ENCODE results near the gene GALNT18.

GALNT18 gene

DNA sequence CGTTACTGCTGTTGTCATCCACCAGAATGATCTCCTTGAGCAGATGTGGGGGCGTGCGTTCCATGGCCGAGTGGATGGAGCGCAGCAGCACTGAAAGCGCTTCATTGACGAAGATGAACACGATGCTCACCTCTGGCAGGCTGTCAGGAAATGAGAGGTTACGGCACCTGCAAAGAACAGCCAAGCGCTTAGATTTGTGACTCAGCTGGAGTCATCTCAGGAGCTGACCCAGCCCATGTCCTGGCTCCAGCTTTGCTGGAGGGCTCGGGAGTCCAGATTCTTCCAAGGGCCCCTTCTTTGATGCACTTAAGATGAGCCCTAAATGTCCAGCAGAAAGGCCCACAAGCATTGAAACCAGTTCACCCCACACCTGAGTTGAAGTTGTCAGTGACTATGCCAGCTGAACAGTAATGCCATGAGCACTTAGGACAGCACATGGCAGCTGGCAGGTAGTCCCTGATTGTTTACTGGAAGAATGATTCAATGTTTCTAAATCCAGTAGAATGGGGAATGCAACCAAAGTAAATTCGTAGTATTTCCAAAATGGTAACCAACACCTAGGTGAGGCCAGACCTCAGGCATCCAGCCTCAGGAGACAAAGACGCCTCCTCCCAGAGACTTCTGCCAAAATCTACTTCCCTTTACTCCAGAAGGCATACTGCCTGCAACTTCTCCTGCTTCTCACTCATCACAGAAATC, 189.0 kb downstream of the GALNT18 start:
- ATAC-seq: no peak
- TF ChIP-seq, protein P1, sequence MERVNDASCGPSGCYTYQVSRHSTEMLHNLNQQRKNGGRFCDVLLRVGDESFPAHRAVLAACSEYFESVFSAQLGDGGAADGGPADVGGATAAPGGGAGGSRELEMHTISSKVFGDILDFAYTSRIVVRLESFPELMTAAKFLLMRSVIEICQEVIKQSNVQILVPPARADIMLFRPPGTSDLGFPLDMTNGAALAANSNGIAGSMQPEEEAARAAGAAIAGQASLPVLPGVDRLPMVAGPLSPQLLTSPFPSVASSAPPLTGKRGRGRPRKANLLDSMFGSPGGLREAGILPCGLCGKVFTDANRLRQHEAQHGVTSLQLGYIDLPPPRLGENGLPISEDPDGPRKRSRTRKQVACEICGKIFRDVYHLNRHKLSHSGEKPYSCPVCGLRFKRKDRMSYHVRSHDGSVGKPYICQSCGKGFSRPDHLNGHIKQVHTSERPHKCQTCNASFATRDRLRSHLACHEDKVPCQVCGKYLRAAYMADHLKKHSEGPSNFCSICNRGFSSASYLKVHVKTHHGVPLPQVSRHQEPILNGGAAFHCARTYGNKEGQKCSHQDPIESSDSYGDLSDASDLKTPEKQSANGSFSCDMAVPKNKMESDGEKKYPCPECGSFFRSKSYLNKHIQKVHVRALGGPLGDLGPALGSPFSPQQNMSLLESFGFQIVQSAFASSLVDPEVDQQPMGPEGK (CRISPR knock-in tag; IDR thresholded peaks at IDR 0.05; ENCODE audit: borderline replicate concordance): no peak
- TF ChIP-seq, protein P2, sequence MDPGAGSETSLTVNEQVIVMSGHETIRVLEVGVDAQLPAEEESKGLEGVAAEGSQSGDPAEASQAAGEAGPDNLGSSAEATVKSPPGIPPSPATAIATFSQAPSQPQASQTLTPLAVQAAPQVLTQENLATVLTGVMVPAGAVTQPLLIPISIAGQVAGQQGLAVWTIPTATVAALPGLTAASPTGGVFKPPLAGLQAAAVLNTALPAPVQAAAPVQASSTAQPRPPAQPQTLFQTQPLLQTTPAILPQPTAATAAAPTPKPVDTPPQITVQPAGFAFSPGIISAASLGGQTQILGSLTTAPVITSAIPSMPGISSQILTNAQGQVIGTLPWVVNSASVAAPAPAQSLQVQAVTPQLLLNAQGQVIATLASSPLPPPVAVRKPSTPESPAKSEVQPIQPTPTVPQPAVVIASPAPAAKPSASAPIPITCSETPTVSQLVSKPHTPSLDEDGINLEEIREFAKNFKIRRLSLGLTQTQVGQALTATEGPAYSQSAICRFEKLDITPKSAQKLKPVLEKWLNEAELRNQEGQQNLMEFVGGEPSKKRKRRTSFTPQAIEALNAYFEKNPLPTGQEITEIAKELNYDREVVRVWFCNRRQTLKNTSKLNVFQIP (CRISPR knock-in tag; IDR thresholded peaks at IDR 0.05; ENCODE audit: borderline replicate concordance, low read depth): no peak
- TF ChIP-seq PPARA (CRISPR knock-in tag; IDR thresholded peaks at IDR 0.05; ENCODE audit: borderline replicate concordance) (no peak), ISL1 (CRISPR knock-in tag; IDR thresholded peaks at IDR 0.05) (no peak), ZNF565 (CRISPR knock-in tag; conservative IDR thresholded peaks at IDR 0.05; ENCODE audit: low read depth) (no peak)
- TF ChIP-seq, protein P3, sequence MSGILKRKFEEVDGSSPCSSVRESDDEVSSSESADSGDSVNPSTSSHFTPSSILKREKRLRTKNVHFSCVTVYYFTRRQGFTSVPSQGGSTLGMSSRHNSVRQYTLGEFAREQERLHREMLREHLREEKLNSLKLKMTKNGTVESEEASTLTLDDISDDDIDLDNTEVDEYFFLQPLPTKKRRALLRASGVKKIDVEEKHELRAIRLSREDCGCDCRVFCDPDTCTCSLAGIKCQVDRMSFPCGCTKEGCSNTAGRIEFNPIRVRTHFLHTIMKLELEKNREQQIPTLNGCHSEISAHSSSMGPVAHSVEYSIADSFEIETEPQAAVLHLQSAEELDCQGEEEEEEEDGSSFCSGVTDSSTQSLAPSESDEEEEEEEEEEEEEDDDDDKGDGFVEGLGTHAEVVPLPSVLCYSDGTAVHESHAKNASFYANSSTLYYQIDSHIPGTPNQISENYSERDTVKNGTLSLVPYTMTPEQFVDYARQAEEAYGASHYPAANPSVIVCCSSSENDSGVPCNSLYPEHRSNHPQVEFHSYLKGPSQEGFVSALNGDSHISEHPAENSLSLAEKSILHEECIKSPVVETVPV (CRISPR knock-in tag; IDR thresholded peaks at IDR 0.05): no peak

DNA sequence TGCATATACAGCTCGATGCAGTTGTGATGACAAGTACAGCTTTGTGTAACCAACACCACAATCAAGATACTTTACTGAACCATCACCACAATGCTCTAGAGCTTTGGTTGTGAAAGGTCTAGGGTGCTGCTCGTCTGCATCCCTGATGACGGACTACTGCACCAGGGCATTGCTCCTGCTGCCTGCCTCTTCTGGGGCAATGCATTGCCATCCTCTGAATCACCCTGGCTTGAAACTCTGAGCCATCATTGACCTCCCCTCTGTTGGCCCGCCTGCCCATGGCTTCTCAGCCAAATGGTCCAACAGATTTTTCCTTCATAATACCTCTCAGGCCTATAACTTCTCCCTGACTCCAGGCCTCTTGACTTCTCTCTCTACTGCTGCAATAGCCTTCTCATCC, 191.4 kb downstream of the GALNT18 start:
- ATAC-seq: no peak
- TF ChIP-seq CSDC2 (CRISPR knock-in tag; IDR thresholded peaks at IDR 0.05): no peak

DNA sequence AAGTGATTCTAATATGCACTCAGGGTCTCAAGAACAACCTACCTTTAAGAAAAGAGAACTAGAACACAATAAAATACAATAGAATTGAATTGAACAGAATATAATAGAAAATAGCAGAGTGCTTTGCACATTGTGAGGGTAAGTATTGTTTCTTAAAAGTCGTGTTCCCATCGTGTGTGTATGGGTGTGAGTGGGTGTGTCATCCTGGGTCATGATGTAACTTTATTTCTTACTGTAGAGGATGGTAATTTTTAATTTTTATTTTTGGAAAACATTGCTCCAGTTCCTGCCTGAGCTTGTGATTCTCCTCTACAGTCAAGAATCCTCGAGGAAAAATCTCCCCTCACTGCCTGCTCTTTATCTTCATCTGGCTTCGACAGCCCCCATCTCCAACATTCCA, 193.1 kb downstream of the GALNT18 start:
- no peak for TF ChIP-seq CSDC2 (CRISPR knock-in tag; IDR thresholded peaks at IDR 0.05)
- no peak for ATAC-seq

DNA sequence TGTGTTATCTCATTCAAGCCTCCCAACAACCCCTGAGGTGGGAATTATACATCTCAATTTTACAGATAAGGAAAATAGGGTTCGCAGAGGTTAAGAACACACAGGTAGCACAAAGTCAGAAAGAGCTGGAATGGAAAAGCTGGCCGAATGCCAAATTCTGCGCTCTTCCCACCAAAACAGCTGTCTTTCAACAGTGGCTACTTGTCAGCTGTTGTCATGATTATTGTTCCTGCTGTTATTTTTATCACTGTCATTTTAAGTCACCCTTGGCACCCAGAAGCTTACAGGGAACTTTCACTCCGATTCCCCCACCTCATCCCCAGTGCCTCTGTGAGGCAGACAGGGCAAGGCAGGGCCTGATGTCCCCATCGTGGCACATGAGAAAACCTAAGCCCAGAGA, 194.3 kb downstream of the GALNT18 start:
- ATAC-seq: no peak
- TF ChIP-seq ZNF565 (CRISPR knock-in tag; conservative IDR thresholded peaks at IDR 0.05; ENCODE audit: low read depth) (no peak), TOX (CRISPR knock-in tag; IDR thresholded peaks at IDR 0.05; ENCODE audit: borderline replicate concordance) (no peak)

DNA sequence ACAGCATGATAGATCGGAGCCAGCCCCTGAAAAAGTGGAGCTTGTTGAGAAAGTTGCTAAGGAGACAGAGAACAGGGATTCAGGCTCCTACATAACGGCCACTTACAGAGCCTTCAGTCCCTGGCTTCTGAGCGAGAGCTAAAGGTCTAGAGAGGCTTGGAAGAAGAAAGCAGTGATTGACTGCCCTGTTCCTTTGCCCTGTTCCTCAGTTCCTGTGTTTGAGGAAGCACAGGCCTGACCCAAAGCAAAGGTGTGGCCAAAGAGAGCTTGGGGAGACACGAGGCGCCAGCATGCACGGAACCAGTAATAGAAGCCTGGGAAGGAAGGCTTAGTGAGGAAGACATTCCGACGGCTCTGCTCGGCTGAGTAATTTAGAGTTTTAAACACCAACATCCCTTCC, 194.7 kb downstream of the GALNT18 start:
- no peak for ATAC-seq
- TF ChIP-seq CSDC2 (CRISPR knock-in tag; IDR thresholded peaks at IDR 0.05) (no peak), ARNTL (CRISPR knock-in tag; IDR thresholded peaks at IDR 0.05; ENCODE audit: borderline replicate concordance, low read depth) (no peak)
- TF ChIP-seq, protein P3 (CRISPR knock-in tag; IDR thresholded peaks at IDR 0.05): no peak

DNA sequence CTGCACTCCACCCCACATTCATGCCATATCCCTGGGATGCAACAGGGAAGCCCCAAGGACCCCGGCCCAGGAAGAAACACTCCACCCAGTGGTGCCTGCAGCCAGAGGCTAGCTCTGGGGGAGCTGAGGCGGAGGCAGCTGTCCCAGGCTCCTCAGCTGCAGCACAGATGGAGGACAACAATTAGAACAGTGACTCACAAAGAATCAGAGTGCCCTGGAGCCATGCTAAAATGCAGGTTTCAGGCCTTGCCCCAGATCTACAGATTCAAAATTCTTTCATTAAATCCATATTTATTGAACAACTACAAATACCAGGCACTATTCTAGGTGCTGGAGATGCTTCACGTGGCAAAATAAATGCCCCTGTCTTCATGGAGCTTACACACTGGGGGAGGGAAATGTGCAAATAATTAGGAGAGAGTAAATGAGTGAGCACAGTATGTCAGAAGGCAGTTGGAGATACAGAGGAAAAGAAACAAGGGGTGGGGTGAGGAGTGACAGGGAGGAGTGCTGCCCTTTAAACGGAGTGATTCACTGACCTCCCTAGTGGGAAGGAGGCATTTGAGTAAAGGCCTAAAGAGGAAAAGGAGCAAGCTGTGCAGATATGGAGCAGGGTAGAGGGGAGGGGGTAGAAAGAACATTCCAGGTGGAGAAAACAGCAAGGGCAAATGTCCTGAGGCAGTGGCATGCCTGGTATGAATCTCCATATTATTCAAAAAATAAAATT, 195.4 kb downstream of the GALNT18 start:
- TF ChIP-seq, protein P4, sequence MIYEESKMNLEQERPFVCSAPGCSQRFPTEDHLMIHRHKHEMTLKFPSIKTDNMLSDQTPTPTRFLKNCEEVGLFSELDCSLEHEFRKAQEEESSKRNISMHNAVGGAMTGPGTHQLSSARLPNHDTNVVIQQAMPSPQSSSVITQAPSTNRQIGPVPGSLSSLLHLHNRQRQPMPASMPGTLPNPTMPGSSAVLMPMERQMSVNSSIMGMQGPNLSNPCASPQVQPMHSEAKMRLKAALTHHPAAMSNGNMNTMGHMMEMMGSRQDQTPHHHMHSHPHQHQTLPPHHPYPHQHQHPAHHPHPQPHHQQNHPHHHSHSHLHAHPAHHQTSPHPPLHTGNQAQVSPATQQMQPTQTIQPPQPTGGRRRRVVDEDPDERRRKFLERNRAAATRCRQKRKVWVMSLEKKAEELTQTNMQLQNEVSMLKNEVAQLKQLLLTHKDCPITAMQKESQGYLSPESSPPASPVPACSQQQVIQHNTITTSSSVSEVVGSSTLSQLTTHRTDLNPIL (CRISPR knock-in tag; IDR thresholded peaks at IDR 0.05; ENCODE audit: low read depth): no peak
- no peak for TF ChIP-seq SNAI2 (CRISPR knock-in tag; IDR thresholded peaks at IDR 0.05)
- TF ChIP-seq GLIS3 (CRISPR knock-in tag; IDR thresholded peaks at IDR 0.05): no peak
- TF ChIP-seq OSR1 (CRISPR knock-in tag; IDR thresholded peaks at IDR 0.05): no peak
- no peak for TF ChIP-seq PPARA (CRISPR knock-in tag; IDR thresholded peaks at IDR 0.05; ENCODE audit: borderline replicate concordance)
- no peak for TF ChIP-seq ZNF8 (CRISPR knock-in tag; IDR thresholded peaks at IDR 0.05)
- TF ChIP-seq, protein P5, sequence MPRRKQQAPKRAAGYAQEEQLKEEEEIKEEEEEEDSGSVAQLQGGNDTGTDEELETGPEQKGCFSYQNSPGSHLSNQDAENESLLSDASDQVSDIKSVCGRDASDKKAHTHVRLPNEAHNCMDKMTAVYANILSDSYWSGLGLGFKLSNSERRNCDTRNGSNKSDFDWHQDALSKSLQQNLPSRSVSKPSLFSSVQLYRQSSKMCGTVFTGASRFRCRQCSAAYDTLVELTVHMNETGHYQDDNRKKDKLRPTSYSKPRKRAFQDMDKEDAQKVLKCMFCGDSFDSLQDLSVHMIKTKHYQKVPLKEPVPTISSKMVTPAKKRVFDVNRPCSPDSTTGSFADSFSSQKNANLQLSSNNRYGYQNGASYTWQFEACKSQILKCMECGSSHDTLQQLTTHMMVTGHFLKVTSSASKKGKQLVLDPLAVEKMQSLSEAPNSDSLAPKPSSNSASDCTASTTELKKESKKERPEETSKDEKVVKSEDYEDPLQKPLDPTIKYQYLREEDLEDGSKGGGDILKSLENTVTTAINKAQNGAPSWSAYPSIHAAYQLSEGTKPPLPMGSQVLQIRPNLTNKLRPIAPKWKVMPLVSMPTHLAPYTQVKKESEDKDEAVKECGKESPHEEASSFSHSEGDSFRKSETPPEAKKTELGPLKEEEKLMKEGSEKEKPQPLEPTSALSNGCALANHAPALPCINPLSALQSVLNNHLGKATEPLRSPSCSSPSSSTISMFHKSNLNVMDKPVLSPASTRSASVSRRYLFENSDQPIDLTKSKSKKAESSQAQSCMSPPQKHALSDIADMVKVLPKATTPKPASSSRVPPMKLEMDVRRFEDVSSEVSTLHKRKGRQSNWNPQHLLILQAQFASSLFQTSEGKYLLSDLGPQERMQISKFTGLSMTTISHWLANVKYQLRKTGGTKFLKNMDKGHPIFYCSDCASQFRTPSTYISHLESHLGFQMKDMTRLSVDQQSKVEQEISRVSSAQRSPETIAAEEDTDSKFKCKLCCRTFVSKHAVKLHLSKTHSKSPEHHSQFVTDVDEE (CRISPR knock-in tag; IDR thresholded peaks at IDR 0.05): no peak
- TF ChIP-seq TCF4 (CRISPR knock-in tag; IDR thresholded peaks at IDR 0.05; ENCODE audit: borderline replicate concordance): no peak
- no peak for ATAC-seq

All from SK-N-SH treated with all-trans-retinoic acid at 6 μM for 48 hours (cell line).